PFSK-1 (cell line): ENCODE data around the gene EXTL1.

Experiments
- FOXP2 ChIP-seq: optimal IDR thresholded peaks from 2 replicates; pipeline ENCODE3; 2011; ENCODE audit warnings: borderline replicate concordance, control low read depth, inconsistent platforms; ENCODE audit not compliant: insufficient read depth; ENCODE audit errors: extremely low read length, extremely low read depth
- POLR2AphosphoS5 ChIP-seq: IDR thresholded peaks from 2 replicates; pipeline ENCODE4 v1.6.1; 2012; ENCODE audit warnings: low read depth, mild to moderate bottlenecking, control low read depth, low read length, moderate library complexity
- REST ChIP-seq, 2 experiments: IDR thresholded peaks; 2 replicates each; pipeline versions ENCODE4 v1.6.1 to v1.8.0; 2011 to 2012; ENCODE audit warnings: low read depth in 2 of 2, low read length in 2 of 2, control low read depth in 1 of 2, inconsistent platforms in 1 of 2, mild to moderate bottlenecking in 1 of 2, moderate library complexity in 1 of 2; ENCODE audit not compliant: insufficient read depth in 1 of 2
- SIN3A ChIP-seq: IDR thresholded peaks from 2 replicates; pipeline ENCODE4 v1.6.1; 2012; ENCODE audit warnings: mild to moderate bottlenecking, low read length, moderate library complexity, borderline replicate concordance; ENCODE audit not compliant: insufficient read depth
- TAF1 ChIP-seq: IDR thresholded peaks from 2 replicates; pipeline ENCODE4 v1.6.1; 2012; ENCODE audit warnings: low read length, control low read depth, borderline replicate concordance; ENCODE audit not compliant: insufficient read depth

The EXTL1 gene

GRCh38 chr1:26034504-26035202, 13.1 kb downstream of the EXTL1 start:
- TF ChIP-seq POLR2AphosphoS5 (no peak), TAF1 (no peak), REST (IDR thresholded peaks at IDR 0.05; ENCODE audit: insufficient read depth in 1 of 2, low read depth in 2 of 2, low read length in 2 of 2) (no peak), SIN3A (no peak)

GRCh38 chr1:26035203-26035958, 13.8 kb downstream of the EXTL1 start:
- TF ChIP-seq TAF1: no peak
- TF ChIP-seq FOXP2: no peak
- no peak for TF ChIP-seq POLR2AphosphoS5
- TF ChIP-seq REST (IDR thresholded peaks at IDR 0.05; ENCODE audit: insufficient read depth in 1 of 2, low read depth in 2 of 2, low read length in 2 of 2): no peak
- TF ChIP-seq SIN3A: no peak

GRCh38 chr1:26035959-26036755, 14.6 kb downstream of the EXTL1 start:
- no peak for TF ChIP-seq SIN3A
- TF ChIP-seq FOXP2: peak; percentile 62
- no peak for TF ChIP-seq TAF1

GRCh38 chr1:26036756-26037281, 15.2 kb downstream of the EXTL1 start:
- TF ChIP-seq SIN3A (no peak), REST (IDR thresholded peaks at IDR 0.05; ENCODE audit: insufficient read depth in 1 of 2, low read depth in 2 of 2, low read length in 2 of 2) (no peak), POLR2AphosphoS5 (no peak), FOXP2 (no peak), TAF1 (no peak)

GRCh38 chr1:26037904-26038303, 16.3 kb downstream of the EXTL1 start:
- TF ChIP-seq FOXP2 (no peak), REST (IDR thresholded peaks at IDR 0.05; ENCODE audit: insufficient read depth in 1 of 2, low read depth in 2 of 2, low read length in 2 of 2) (no peak), SIN3A (no peak), POLR2AphosphoS5 (no peak), TAF1 (no peak)
